IMR-90 (cell line): ENCODE measurements around the gene PHOSPHO1. TPM values are rescaled to one million over a fixed set of nuclear protein-coding genes. Genes with fewer than 3 reads are reported as not detected.

Experiments
- ATAC-seq: fragments of 200-7000 bp; cut with Tn5 transposase; 2 replicates; pipeline ENCODE4 v1.9.1; 2020; ENCODE audit warnings: low read depth, mild to moderate bottlenecking, moderate library complexity
- BruUV-seq: library from RNA; stranded (reverse); fragments of 400-500 nt; replicated peaks from 2 replicates; lab custom pipeline; 2021; lab: Mats Ljungman, UMichigan
- CTCF ChIA-PET: fragments of 300-600 bp; formaldehyde crosslinking; extraction: SDS; loops from one replicate; lab custom pipeline; 2021; ENCODE audit warnings: antibody characterized with exemption; lab: Yijun Ruan, JAX
- POLR2A ChIA-PET: fragments of 300-600 bp; sonication (Branson Sonifier 250); formaldehyde crosslinking; loops from one replicate; lab custom pipeline; 2022; ENCODE audit warnings: antibody characterized with exemption; ENCODE audit not compliant: unreplicated experiment; lab: Charles Lee
- DNase-seq: peaks from one replicate; pipeline ENCODE4 v3.0.0; 2013
- H2AFZ ChIP-seq: replicated peaks from 2 replicates; pipeline ENCODE3; 2013; ENCODE audit warnings: low read length, mild to moderate bottlenecking; ENCODE audit not compliant: poor library complexity
- H2AK5ac ChIP-seq: 2 replicates; pipeline ENCODE4 v1.6.1; 2013; ENCODE audit warnings: low read depth, low read length, inconsistent platforms
- H2AK9ac ChIP-seq: replicated peaks from 2 replicates; pipeline ENCODE3; 2013; ENCODE audit warnings: mild to moderate bottlenecking, low read depth, low read length, moderate library complexity; ENCODE audit not compliant: poor library complexity
- H2BK120ac ChIP-seq: 2 replicates; pipeline ENCODE4 v1.6.1; 2013; ENCODE audit warnings: low read depth, low read length, inconsistent platforms
- H2BK15ac ChIP-seq: 3 replicates; pipeline ENCODE4 v1.6.1; 2013; ENCODE audit warnings: low read depth, low read length, inconsistent platforms
- H2BK20ac ChIP-seq: 2 replicates; pipeline ENCODE4 v1.6.1; 2013; ENCODE audit warnings: low read depth, mild to moderate bottlenecking, inconsistent platforms, low read length, moderate library complexity
- H2BK5ac ChIP-seq: 2 replicates; pipeline ENCODE4 v1.6.1; 2013; ENCODE audit warnings: mild to moderate bottlenecking, low read depth, low read length, inconsistent platforms; ENCODE audit not compliant: poor library complexity, severe bottlenecking
- H3K14ac ChIP-seq: replicated peaks from 2 replicates; pipeline ENCODE4 v1.6.1; 2013; ENCODE audit warnings: low read depth, low read length, inconsistent platforms
- H3K18ac ChIP-seq: 2 replicates; pipeline ENCODE4 v1.6.1; 2013; ENCODE audit warnings: low read depth, low read length, control low read depth
- H3K23ac ChIP-seq: 2 replicates; pipeline ENCODE4 v1.6.1; 2013; ENCODE audit warnings: low read depth, low read length, inconsistent platforms
- H3K27ac ChIP-seq: 2 replicates; pipeline ENCODE4 v1.5.1; 2013; ENCODE audit warnings: mild to moderate bottlenecking, control low read depth, low read length; ENCODE audit not compliant: insufficient read depth
- H3K27me3 ChIP-seq: 2 replicates; pipeline ENCODE4 v1.6.1; 2013; ENCODE audit warnings: low read length; ENCODE audit not compliant: control insufficient read depth, insufficient read depth
- H3K36me3 ChIP-seq: 2 replicates; pipeline ENCODE4 v1.6.1; 2013; ENCODE audit warnings: low read length, mixed read lengths; ENCODE audit not compliant: control insufficient read depth, insufficient read depth
- H3K4ac ChIP-seq: 2 replicates; pipeline ENCODE4 v1.6.1; 2013; ENCODE audit warnings: low read depth, low read length, inconsistent platforms
- H3K4me1 ChIP-seq: 2 replicates; pipeline ENCODE4 v1.6.1; 2013; ENCODE audit warnings: low read length, mixed read lengths; ENCODE audit not compliant: control insufficient read depth, insufficient read depth
- H3K4me2 ChIP-seq: 2 replicates; pipeline ENCODE4 v1.6.1; 2013; ENCODE audit warnings: low read depth, mild to moderate bottlenecking, control low read depth, low read length, moderate library complexity
- H3K4me3 ChIP-seq: 2 replicates; pipeline ENCODE4 v1.5.1; 2013; ENCODE audit warnings: low read depth, mild to moderate bottlenecking, control low read depth, low read length, moderate library complexity; ENCODE audit not compliant: insufficient read depth
- H3K56ac ChIP-seq: 2 replicates; pipeline ENCODE4 v1.6.1; 2013; ENCODE audit warnings: low read length, inconsistent platforms; ENCODE audit not compliant: insufficient read depth; ENCODE audit errors: extremely low read depth
- H3K79me1 ChIP-seq, 2 experiments: 2 replicates each; pipeline ENCODE4 v1.6.1; 2013; ENCODE audit warnings: low read length in 2 of 2, inconsistent platforms in 1 of 2, low read depth in 1 of 2
- H3K9ac ChIP-seq: 2 replicates; pipeline ENCODE4 v1.6.1; 2013; ENCODE audit warnings: low read depth, low read length, control low read depth
- H3K9me1 ChIP-seq: 2 replicates; pipeline ENCODE4 v1.6.1; 2013; ENCODE audit warnings: low read length, inconsistent platforms; ENCODE audit not compliant: insufficient read depth
- H3K9me3 ChIP-seq: 2 replicates; pipeline ENCODE4 v1.6.1; 2013; ENCODE audit warnings: low read length; ENCODE audit not compliant: control insufficient read depth, insufficient read depth
- H4K20me1 ChIP-seq: 2 replicates; pipeline ENCODE4 v1.6.1; 2013; ENCODE audit warnings: low read length, inconsistent platforms; ENCODE audit not compliant: insufficient read depth
- H4K5ac ChIP-seq: 2 replicates; pipeline ENCODE4 v1.6.1; 2013; ENCODE audit warnings: mild to moderate bottlenecking, low read depth, low read length, control low read depth
- H4K8ac ChIP-seq, 2 experiments: 2 replicates each; pipeline ENCODE4 v1.6.1; 2013; ENCODE audit warnings: low read depth in 2 of 2, low read length in 2 of 2, control low read depth in 1 of 2, inconsistent platforms in 1 of 2
- H4K91ac ChIP-seq: 2 replicates; pipeline ENCODE4 v1.6.1; 2013; ENCODE audit warnings: low read depth, low read length, inconsistent platforms; ENCODE audit not compliant: insufficient read depth
- CEBPB ChIP-seq: IDR thresholded peaks from 2 replicates; pipeline ENCODE4 v1.6.1; 2012; ENCODE audit warnings: low read depth, low read length, improper control_type of control experiment
- CHD1 ChIP-seq: IDR thresholded peaks from 2 replicates; pipeline ENCODE4 v1.6.1; 2012; ENCODE audit warnings: low read depth, low read length, improper control_type of control experiment
- FOS ChIP-seq: fragments of 150-350 bp; IDR thresholded peaks from 2 replicates; pipeline ENCODE4 v1.6.1; 2016; ENCODE audit warnings: low read depth, low read length
- MAZ ChIP-seq: IDR thresholded peaks from 2 replicates; pipeline ENCODE4 v1.6.1; 2012; ENCODE audit warnings: low read depth, mild to moderate bottlenecking, low read length, improper control_type of control experiment, moderate library complexity, borderline replicate concordance
- NFE2L2 ChIP-seq: fragments of 150-350 bp; IDR thresholded peaks from 2 replicates; pipeline ENCODE4 v1.6.1; 2016; ENCODE audit warnings: low read depth, mild to moderate bottlenecking, low read length
- POLR2A ChIP-seq: IDR thresholded peaks from 2 replicates; pipeline ENCODE4 v1.6.1; 2012; ENCODE audit warnings: mild to moderate bottlenecking, low read depth, low read length
- RAD21 ChIP-seq: IDR thresholded peaks from 2 replicates; pipeline ENCODE4 v1.6.1; 2012; ENCODE audit warnings: low read length, improper control_type of control experiment
- RCOR1 ChIP-seq: IDR thresholded peaks from 2 replicates; pipeline ENCODE4 v1.6.1; 2012; ENCODE audit warnings: mild to moderate bottlenecking, low read length, improper control_type of control experiment; ENCODE audit not compliant: insufficient replicate concordance
- SMC3 ChIP-seq: fragments of 150-350 bp; IDR thresholded peaks from 2 replicates; pipeline ENCODE4 v1.6.1; 2016; ENCODE audit warnings: low read depth, mild to moderate bottlenecking, antibody characterized with exemption, low read length, moderate library complexity
- WGBS, 2 experiments: methylation state at CpG; one replicate each; pipeline versions ENCODE4 v1.1.5 to v1.1.7; 2013; ENCODE audit warnings: missing lambda C conversion rate in 2 of 2; ENCODE audit not compliant: insufficient read length in 1 of 2; ENCODE audit errors: extremely low coverage in 2 of 2; 5-methylcytosine and 5-hydroxymethylcytosine counted together
- dilution Hi-C: fragments of 300-500 bp; cut with HindIII; formaldehyde crosslinking; loops from one replicate; pipeline ENCODE4 v1.14.3; 2018; ENCODE audit warnings: low sequenced_read_pairs; ENCODE audit not compliant: unreplicated experiment
- in situ Hi-C: fragments of 300-500 bp; cut with MboI; formaldehyde crosslinking; loops from 3 replicates; pipeline ENCODE4 v1.14.3; 2019; ENCODE audit warnings: low sequenced_read_pairs, inconsistent platforms, mixed read lengths
- intact Hi-C: fragments of 100-400 bp; cut with micrococcal nuclease; formaldehyde crosslinking; loops from 2 replicates; pipeline ENCODE4 v1.10.0; 2022
- polyA plus RNA-seq, 3 experiments: library from polyadenylated mRNA; depleted of rRNA; stranded (reverse); fragments of >200 nt; gene quantifications; 2 replicates each; pipeline ENCODE4 v1.2.3, GENCODE V29; 2012; ENCODE audit warnings: low replicate concordance in 1 of 3
- total RNA-seq: library from RNA; depleted of rRNA; stranded (reverse); fragments of >200 nt; gene quantifications from 2 replicates; pipeline ENCODE4 v1.2.3, GENCODE V29; 2012
- TF ChIP-seq, protein P1 (sequence below): fragments of 150-350 bp; IDR thresholded peaks from 2 replicates; pipeline ENCODE4 v1.6.1; 2017; ENCODE audit warnings: mild to moderate bottlenecking, antibody characterized with exemption, low read length, low read depth
- TF ChIP-seq, protein P2 (sequence below): fragments of 150-350 bp; IDR thresholded peaks from 2 replicates; pipeline ENCODE4 v1.6.1; 2016; ENCODE audit warnings: low read depth, mild to moderate bottlenecking, low read length, moderate library complexity, borderline replicate concordance
- TF ChIP-seq, protein P3 (sequence below): conservative IDR thresholded peaks from 2 replicates; pipeline ENCODE4 v1.5.1; 2012; ENCODE audit warnings: mild to moderate bottlenecking, low read depth, low read length, improper control_type of control experiment

The PHOSPHO1 gene
- total and polyA plus RNA-seq, 2 of the 4 experiments (the other 2 are of a cell fraction), result under 0.01 to 0.48 TPM

DNA sequence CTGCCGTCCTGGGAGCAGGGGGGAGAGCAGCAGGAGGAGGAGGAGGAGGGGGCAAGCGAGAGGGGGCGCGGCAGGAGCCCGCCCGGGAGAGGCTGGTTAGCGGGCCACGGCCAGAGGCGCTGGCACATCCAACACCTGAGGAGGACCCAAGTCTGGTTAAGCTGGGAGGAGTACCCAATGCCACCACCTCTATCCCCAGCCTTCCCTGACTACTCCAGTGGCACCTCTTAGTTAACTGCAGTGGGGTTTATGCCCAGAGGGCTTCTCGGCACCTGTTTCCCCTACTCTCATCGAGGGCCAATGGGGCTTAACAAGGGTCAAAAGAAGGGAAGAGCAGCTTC is 5.6 kb downstream of the PHOSPHO1 start:
- H3K9me3 ChIP-seq, result no peaks in the 10 kb centered on the region
- no peaks in the 10 kb centered on the region for H4K20me1 ChIP-seq
- no CpG with 5 or more reads among the region's 11 CpGs for WGBS, 2 experiments
- ChIA-PET CTCF (no interaction called here), POLR2A (no interaction called here)
- no peak overlapping the region for H3K27ac ChIP-seq
- H3K56ac ChIP-seq, result no peak overlapping the region
- no peak overlapping the region for H3K23ac ChIP-seq
- no peak overlapping the region for H4K91ac ChIP-seq
- no peak for DNase-seq
- H3K18ac ChIP-seq, result no peak overlapping the region
- peaks cover 47% of the 10 kb centered on the region for H3K27me3 ChIP-seq
- no peak for ATAC-seq
- H3K4me1 ChIP-seq, result no peaks in the 10 kb centered on the region; the same call in 1 of the 2 replicates
- no peak overlapping the region for H2BK20ac ChIP-seq
- no peaks in the 10 kb centered on the region for H3K79me1 ChIP-seq
- no peak overlapping the region for H2AK5ac ChIP-seq
- no TSS peak for BruUV-seq
- no peak overlapping the region for H2AFZ ChIP-seq
- no peak overlapping the region for H2BK15ac ChIP-seq
- dilution Hi-C loops (no loop called here), in situ Hi-C loops (no loop called here), intact Hi-C loops (loop anchor here (5.0 kb wide), 2 partner anchors 33 to 163 kb away; no protein-coding TSS in a partner anchor)
- no peak overlapping the region for H3K4me3 ChIP-seq
- no peak overlapping the region for H4K5ac ChIP-seq
- no peaks in the 10 kb centered on the region for H3K9me1 ChIP-seq
- peak overlapping the region; percentile 10; the same call in 1 of the 2 replicates for H3K4me2 ChIP-seq
- no peaks in the 10 kb centered on the region for H3K36me3 ChIP-seq
- no peak overlapping the region for H2BK5ac ChIP-seq
- no peak overlapping the region for H4K8ac ChIP-seq
- no peak overlapping the region for H3K4ac ChIP-seq
- no peak overlapping the region for H3K14ac ChIP-seq
- H2BK120ac ChIP-seq, result no peak overlapping the region
- TF ChIP-seq FOS, result no peak
- TF ChIP-seq, protein P1, sequence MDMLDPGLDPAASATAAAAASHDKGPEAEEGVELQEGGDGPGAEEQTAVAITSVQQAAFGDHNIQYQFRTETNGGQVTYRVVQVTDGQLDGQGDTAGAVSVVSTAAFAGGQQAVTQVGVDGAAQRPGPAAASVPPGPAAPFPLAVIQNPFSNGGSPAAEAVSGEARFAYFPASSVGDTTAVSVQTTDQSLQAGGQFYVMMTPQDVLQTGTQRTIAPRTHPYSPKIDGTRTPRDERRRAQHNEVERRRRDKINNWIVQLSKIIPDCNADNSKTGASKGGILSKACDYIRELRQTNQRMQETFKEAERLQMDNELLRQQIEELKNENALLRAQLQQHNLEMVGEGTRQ, result no peak
- no peak for TF ChIP-seq CEBPB
- no peak for TF ChIP-seq RCOR1
- no peak for TF ChIP-seq CHD1
- TF ChIP-seq RAD21, result no peak
- no peak for TF ChIP-seq SMC3
- no peak for TF ChIP-seq MAZ
- TF ChIP-seq POLR2A, result no peak
- no peak for TF ChIP-seq NFE2L2
- TF ChIP-seq, protein P2, sequence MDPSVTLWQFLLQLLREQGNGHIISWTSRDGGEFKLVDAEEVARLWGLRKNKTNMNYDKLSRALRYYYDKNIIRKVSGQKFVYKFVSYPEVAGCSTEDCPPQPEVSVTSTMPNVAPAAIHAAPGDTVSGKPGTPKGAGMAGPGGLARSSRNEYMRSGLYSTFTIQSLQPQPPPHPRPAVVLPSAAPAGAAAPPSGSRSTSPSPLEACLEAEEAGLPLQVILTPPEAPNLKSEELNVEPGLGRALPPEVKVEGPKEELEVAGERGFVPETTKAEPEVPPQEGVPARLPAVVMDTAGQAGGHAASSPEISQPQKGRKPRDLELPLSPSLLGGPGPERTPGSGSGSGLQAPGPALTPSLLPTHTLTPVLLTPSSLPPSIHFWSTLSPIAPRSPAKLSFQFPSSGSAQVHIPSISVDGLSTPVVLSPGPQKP, result no peak
- TF ChIP-seq, protein P3, sequence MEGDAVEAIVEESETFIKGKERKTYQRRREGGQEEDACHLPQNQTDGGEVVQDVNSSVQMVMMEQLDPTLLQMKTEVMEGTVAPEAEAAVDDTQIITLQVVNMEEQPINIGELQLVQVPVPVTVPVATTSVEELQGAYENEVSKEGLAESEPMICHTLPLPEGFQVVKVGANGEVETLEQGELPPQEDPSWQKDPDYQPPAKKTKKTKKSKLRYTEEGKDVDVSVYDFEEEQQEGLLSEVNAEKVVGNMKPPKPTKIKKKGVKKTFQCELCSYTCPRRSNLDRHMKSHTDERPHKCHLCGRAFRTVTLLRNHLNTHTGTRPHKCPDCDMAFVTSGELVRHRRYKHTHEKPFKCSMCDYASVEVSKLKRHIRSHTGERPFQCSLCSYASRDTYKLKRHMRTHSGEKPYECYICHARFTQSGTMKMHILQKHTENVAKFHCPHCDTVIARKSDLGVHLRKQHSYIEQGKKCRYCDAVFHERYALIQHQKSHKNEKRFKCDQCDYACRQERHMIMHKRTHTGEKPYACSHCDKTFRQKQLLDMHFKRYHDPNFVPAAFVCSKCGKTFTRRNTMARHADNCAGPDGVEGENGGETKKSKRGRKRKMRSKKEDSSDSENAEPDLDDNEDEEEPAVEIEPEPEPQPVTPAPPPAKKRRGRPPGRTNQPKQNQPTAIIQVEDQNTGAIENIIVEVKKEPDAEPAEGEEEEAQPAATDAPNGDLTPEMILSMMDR, result no peak
- no peak overlapping the region for H3K9ac ChIP-seq
- no peak overlapping the region for H2AK9ac ChIP-seq
